Erythroblast (primary cell): ENCODE data around the gene ACTR1A.

ENCODE experiments used
- GATA1 ChIP-seq: IDR thresholded peaks from 2 replicates; pipeline ENCODE4 v1.6.1; 2011; ENCODE audit warnings: low read depth, mild to moderate bottlenecking, control low read depth, low read length, moderate library complexity
- POLR2A ChIP-seq: IDR thresholded peaks from 2 replicates; pipeline ENCODE4 v1.6.1; 2011; ENCODE audit warnings: mild to moderate bottlenecking, low read length

GRCh38 chr10:102509387-102509786 lies 6.9 kb upstream of the ACTR1A start:
- TF ChIP-seq POLR2A (no peak), GATA1 (no peak)
